Smooth muscle cell (in vitro differentiated cells): ENCODE data around the gene NHSL2. TPM values are rescaled to one million over a fixed set of nuclear protein-coding genes. Genes with fewer than 3 reads are reported as not detected.

Source experiments
- DNase-seq: peaks from one replicate; lab custom pipeline; 2025; ENCODE audit not compliant: unreplicated experiment; lab: John Stamatoyannopoulos, UW
- H2AFZ ChIP-seq: fragments of 200-600 bp; sonication (generic); 2 replicates; pipeline ENCODE4 v1.6.0; 2016; ENCODE audit warnings: antibody characterized with exemption, low read depth, mild to moderate bottlenecking
- H3F3A ChIP-seq: fragments of 200-600 bp; sonication (generic); 2 replicates; pipeline ENCODE4 v1.6.0; 2017; ENCODE audit warnings: antibody characterized with exemption, low read depth
- H3K27ac ChIP-seq: fragments of 200-600 bp; sonication (generic); 2 replicates; pipeline ENCODE4 v1.5.1; 2016; ENCODE audit warnings: low read depth, mild to moderate bottlenecking
- H3K27me3 ChIP-seq: fragments of 200-600 bp; sonication (generic); 2 replicates; pipeline ENCODE4 v1.6.1; 2016; ENCODE audit warnings: low read depth, mild to moderate bottlenecking
- H3K36me3 ChIP-seq: fragments of 200-600 bp; sonication (generic); 2 replicates; pipeline ENCODE4 v1.5.1; 2016; ENCODE audit warnings: low read depth
- H3K4me1 ChIP-seq: fragments of 200-600 bp; sonication (generic); 2 replicates; pipeline ENCODE4 v1.5.1; 2016; ENCODE audit warnings: low read depth
- H3K4me2 ChIP-seq: fragments of 200-600 bp; sonication (generic); 2 replicates; pipeline ENCODE4 v1.6.0; 2016; ENCODE audit warnings: mild to moderate bottlenecking
- H3K4me3 ChIP-seq: fragments of 200-600 bp; sonication (generic); 2 replicates; pipeline ENCODE4 v1.5.1; 2016; ENCODE audit warnings: mild to moderate bottlenecking
- H3K79me2 ChIP-seq: fragments of 200-600 bp; sonication (generic); 2 replicates; pipeline ENCODE4 v1.6.0; 2016; ENCODE audit warnings: low read depth, mild to moderate bottlenecking
- H3K9ac ChIP-seq: fragments of 200-600 bp; sonication (generic); 2 replicates; pipeline ENCODE4 v1.6.0; 2016; ENCODE audit warnings: low read depth
- H3K9me3 ChIP-seq: fragments of 200-600 bp; sonication (generic); replicated peaks from 2 replicates; pipeline ENCODE4 v1.5.1; 2016; ENCODE audit warnings: low read depth
- H4K20me1 ChIP-seq: fragments of 200-600 bp; sonication (generic); 2 replicates; pipeline ENCODE4 v1.6.0; 2016; ENCODE audit warnings: low read depth
- WGBS: methylation state at CpG from one replicate; pipeline ENCODE4 v1.1.7; 2016; ENCODE audit warnings: low lambda C conversion rate; 5-methylcytosine and 5-hydroxymethylcytosine counted together
- polyA plus RNA-seq: library from polyadenylated mRNA; unstranded; fragments of >200 nt; fragmentation: Nextera tagmentation; extraction: Ambion mirVana; gene quantifications from 2 replicates; pipeline ENCODE4 v1.2.1, GENCODE V29; 2016
- total RNA-seq: library from RNA; depleted of rRNA; stranded (reverse); fragments of >200 nt; gene quantifications from 2 replicates; pipeline ENCODE4 v1.2.3, GENCODE V29; 2014
- TF ChIP-seq, protein P1 (sequence below): fragments of 200-600 bp; sonication (generic); IDR thresholded peaks from 2 replicates; pipeline ENCODE4 v1.5.1; 2017; ENCODE audit warnings: borderline replicate concordance, mild to moderate bottlenecking, antibody characterized with exemption; ENCODE audit not compliant: insufficient read depth, poor library complexity, severe bottlenecking

Gene NHSL2
- total and polyA plus RNA-seq, 2 experiments from 2014 or later: 2.9 to 3.3 TPM

GRCh38 chrX:72176981-72177380 lies 266.3 kb downstream of the NHSL2 start:
- H3K36me3 ChIP-seq: no peaks in the 10 kb centered on the region
- no peaks in the 10 kb centered on the region for H3K27me3 ChIP-seq
- H3F3A ChIP-seq: no peaks in the 10 kb centered on the region
- H4K20me1 ChIP-seq: no peaks in the 10 kb centered on the region
- TF ChIP-seq, protein P1, sequence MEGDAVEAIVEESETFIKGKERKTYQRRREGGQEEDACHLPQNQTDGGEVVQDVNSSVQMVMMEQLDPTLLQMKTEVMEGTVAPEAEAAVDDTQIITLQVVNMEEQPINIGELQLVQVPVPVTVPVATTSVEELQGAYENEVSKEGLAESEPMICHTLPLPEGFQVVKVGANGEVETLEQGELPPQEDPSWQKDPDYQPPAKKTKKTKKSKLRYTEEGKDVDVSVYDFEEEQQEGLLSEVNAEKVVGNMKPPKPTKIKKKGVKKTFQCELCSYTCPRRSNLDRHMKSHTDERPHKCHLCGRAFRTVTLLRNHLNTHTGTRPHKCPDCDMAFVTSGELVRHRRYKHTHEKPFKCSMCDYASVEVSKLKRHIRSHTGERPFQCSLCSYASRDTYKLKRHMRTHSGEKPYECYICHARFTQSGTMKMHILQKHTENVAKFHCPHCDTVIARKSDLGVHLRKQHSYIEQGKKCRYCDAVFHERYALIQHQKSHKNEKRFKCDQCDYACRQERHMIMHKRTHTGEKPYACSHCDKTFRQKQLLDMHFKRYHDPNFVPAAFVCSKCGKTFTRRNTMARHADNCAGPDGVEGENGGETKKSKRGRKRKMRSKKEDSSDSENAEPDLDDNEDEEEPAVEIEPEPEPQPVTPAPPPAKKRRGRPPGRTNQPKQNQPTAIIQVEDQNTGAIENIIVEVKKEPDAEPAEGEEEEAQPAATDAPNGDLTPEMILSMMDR: no peak
- H3K4me3 ChIP-seq: no peak overlapping the region
- 86% methylated on average over 2 of the region's 2 CpGs for WGBS
- no peak overlapping the region for H3K9ac ChIP-seq
- no peaks in the 10 kb centered on the region for H3K9me3 ChIP-seq
- H3K4me2 ChIP-seq: no peak overlapping the region
- DNase-seq: no peak
- H3K27ac ChIP-seq: no peak overlapping the region
- peaks cover 4% of the 10 kb centered on the region for H3K79me2 ChIP-seq
- no peaks in the 10 kb centered on the region for H3K4me1 ChIP-seq
- no peak overlapping the region for H2AFZ ChIP-seq

- no peak for DNase-seq
- Histone ChIP-seq H3K9me3 (no peaks in the 10 kb centered on the region), H3K36me3 (no peaks in the 10 kb centered on the region), H3K4me3 (peak overlapping the region; percentile 71), H3K4me2 (peak overlapping the region; percentile 91), H3K27ac (peak overlapping the region; percentile 84), H3K79me2 (peaks cover 13% of the 10 kb centered on the region), H2AFZ (peak overlapping the region; percentile 26), H3K4me1 (no peaks in the 10 kb centered on the region), H4K20me1 (no peaks in the 10 kb centered on the region), H3F3A (no peaks in the 10 kb centered on the region), H3K9ac (no peak overlapping the region), H3K27me3 (no peaks in the 10 kb centered on the region)
- 63% methylated on average over 1 of the region's 1 CpG for whole genome bisulfite sequencing
- TF ChIP-seq, protein P1: no peak
Measured at GRCh38 chrX:72180539-72180938, 269.9 kb downstream of the NHSL2 start.

DNA sequence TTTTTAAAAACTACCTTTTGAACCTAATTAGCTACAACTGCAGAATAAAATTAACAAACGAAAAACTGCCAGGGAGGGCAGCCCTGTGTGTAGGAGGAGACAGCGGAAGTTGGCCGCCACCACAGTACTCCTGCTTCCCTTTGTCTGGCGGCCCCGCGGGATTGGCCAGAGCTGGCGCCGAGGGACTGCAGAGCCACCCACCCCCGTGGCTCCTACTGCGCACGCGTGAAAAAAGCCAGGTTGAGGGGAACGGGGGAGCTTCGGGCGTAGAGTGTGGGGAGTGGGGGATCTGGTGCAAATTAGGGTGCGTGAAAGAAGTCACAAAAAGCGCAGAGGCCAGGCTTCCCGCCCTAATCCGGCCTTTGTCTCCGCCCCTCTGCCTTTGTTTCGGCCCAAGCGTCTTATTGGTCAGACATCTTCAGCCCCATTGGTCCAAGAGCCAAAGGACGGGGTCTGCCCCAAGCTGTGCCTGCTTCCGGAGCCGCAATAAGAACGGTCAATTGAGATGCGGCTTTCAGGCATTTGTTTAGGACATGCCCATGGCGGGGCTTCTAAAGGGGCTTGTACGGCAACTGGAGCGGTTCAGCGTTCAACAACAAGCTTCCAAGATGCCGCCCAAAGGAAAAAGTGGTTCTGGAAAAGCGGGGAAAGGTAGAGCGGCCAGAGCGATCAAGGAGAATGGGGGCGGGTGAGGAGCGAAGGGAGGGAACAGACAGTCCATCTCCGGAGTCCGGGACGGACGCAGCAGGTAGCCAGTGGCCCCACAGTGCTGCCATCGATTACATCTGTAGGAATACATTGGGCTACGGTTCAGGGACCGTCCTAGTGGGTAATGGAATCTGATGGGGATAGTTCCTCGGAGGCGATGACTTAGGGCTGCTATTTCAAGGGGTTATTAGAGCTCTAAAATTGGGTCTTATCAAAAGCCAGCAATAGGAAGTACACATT lies 270.8 kb downstream of the NHSL2 start, which contains the start of gene PIN4:
Gene PIN4, plus strand, starts transcription at position 580 of the 948 bp plus-strand sequence. Its CDS starts 29 bp downstream, at position 609.
- no peaks in the 10 kb centered on the region for H3K36me3 ChIP-seq
- H3K4me1 ChIP-seq: no peaks in the 10 kb centered on the region
- 50% methylated on average over 46 of the region's 46 CpGs for WGBS
- H2AFZ ChIP-seq: peak within 1 kb of the TSS; percentile 58
- H3K9ac ChIP-seq: peak within 1 kb of the TSS; percentile 87
- TF ChIP-seq, protein P1: no peak
- H3F3A ChIP-seq: no peaks in the 10 kb centered on the region
- peak; percentile 34 for DNase-seq
- no peaks in the 10 kb centered on the region for H4K20me1 ChIP-seq
- H3K27ac ChIP-seq: peak within 1 kb of the TSS; percentile 84
- H3K4me2 ChIP-seq: peak within 1 kb of the TSS; percentile 91
- no peaks in the 10 kb centered on the region for H3K9me3 ChIP-seq
- peak within 1 kb of the TSS; percentile 71 for H3K4me3 ChIP-seq
- peaks cover 13% of the 10 kb centered on the region for H3K79me2 ChIP-seq
- no peaks in the 10 kb centered on the region for H3K27me3 ChIP-seq
